ENCODE data around the gene DHPS. TPM values are rescaled to one million over a fixed set of nuclear protein-coding genes. Genes with fewer than 3 reads are reported as not detected.

The DHPS gene
- total RNA-seq = 100 to 1,000 TPM in 1 of 4 donors, 10 to 100 TPM in 3; 77.3 to 122 (median 92.1) TPM

DNA sequence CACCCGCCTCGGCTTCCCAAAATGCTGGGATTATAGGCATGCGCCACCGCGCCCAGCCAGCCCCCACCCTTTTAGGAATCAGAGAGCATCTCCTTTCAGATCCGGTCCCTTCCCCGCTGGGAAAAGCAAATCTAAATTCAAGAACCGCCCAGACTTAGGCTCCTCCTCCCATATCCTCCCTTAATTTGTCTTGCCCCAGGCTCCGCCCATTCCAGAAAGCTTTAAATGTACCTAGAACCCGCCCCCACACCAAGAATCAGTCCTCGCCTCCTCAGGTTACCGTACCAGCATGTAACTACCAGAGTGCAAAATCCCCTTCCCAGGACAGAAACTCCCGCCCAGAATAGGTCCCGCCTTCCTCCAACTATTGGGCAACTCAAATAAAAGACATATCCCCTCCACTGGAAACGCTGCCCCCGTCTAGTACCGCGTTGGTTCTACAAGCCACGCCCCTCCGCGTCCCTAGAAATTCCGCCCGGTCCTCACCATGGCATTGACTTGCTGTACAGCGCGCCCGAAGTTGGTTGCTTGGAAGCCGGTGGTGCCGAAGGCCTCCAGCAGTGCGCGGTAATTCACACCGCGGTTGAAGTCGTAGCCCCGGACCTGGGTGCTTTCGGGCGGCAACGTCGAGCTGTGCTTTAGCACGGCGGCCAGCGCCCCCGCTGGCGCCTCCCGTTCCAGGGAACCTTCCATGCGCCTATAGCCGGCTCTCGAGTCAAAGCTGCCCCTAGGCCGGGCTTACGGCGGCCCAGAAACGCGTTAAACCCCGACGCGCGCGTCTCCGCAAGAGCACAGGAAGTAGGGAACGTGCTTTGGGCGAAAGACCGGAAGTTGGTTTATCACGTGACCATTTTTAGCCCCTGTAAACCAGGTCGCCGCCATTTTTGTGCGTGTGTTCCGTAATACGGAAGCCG is at the start of gene DHPS:
DHPS (minus strand) TSS at position 807 of the 914 bp plus-strand sequence; CDS start at position 693, 114 bp downstream.
- Histone ChIP-seq H3K27me3 (no peaks in the 10 kb centered on the region), H3K4me1 (peaks cover 0 to 29% (median 9%) of the 10 kb centered on the region in 3 donors), H3K9me3 (no peaks in the 10 kb centered on the region), H3K27ac (peak within 1 kb of the TSS; percentile 79 to 98 (median 97)), H3K4me3 (peak within 1 kb of the TSS; percentile 51 to 67), H3K36me3 (peaks cover 0 to 40% of the 10 kb centered on the region in 2 donors)
- WGBS, 2 donors (ENCODE audit: low coverage in 1 of 2) = 0 to 1% methylated on average over 11 to 24 of the region's 68 CpGs
- TF ChIP-seq EP300 (IDR thresholded peaks at IDR 0.05) (no peak), POLR2A (IDR thresholded peaks at IDR 0.05) (peak; percentile 38 to 61), POLR2AphosphoS5 (IDR thresholded peaks at IDR 0.05) (peak; percentile 82)
- TF ChIP-seq, protein P1, sequence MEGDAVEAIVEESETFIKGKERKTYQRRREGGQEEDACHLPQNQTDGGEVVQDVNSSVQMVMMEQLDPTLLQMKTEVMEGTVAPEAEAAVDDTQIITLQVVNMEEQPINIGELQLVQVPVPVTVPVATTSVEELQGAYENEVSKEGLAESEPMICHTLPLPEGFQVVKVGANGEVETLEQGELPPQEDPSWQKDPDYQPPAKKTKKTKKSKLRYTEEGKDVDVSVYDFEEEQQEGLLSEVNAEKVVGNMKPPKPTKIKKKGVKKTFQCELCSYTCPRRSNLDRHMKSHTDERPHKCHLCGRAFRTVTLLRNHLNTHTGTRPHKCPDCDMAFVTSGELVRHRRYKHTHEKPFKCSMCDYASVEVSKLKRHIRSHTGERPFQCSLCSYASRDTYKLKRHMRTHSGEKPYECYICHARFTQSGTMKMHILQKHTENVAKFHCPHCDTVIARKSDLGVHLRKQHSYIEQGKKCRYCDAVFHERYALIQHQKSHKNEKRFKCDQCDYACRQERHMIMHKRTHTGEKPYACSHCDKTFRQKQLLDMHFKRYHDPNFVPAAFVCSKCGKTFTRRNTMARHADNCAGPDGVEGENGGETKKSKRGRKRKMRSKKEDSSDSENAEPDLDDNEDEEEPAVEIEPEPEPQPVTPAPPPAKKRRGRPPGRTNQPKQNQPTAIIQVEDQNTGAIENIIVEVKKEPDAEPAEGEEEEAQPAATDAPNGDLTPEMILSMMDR (IDR thresholded peaks at IDR 0.05) = peak in 1 of 4 experiments; percentile 13
- ATAC-seq = peak; percentile 90

DNA sequence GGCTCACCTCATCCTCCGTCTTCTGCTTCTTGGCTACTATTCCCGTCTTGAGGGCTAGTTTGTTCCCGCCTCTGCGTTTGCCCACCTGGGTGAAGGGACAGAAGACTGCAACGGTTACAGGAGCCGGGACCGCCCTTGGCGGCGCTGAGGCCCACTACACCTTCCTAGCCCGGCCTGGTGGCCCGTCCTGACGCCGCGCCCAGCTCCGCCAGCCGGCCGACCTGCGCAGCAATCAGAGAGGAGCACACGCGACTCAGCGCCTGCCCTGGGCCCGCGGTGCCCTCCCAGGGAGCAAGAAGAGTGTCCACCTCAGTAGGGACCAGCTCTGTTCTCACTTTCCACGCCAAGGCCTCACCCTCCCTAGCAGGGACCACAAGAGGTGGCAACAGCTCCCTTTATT is 49.7 kb upstream of the DHPS start:
- WGBS, 2 donors (ENCODE audit: low coverage in 1 of 2) = 69 to 84% methylated on average over 2 to 5 of the region's 24 CpGs
- no peak for ATAC-seq

DNA sequence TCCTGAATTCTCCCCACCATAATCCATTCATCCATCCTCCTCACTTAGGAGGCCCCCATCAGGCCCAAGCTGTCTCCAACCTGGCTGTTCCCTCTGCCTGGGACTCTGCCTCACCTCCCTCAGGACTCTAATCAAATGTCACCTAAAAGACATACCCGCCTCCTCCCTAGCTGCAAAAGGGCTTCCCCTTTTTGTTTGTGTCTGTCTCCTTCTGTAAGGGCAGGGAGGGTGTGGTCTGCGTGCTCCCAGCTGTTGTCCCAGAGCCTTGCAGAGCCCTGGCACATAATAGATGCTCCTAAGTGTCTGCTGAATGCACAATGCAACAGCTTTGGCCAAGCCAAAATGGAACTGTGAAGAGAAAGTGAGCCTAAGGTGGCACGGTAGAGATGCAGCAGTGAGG is 48.4 kb upstream of the DHPS start:
- no peak overlapping the region for H3K27ac ChIP-seq
- no peak for ATAC-seq
- no peaks in the 10 kb centered on the region for H3K9me3 ChIP-seq
- TF ChIP-seq POLR2A (IDR thresholded peaks at IDR 0.05) (no peak), EP300 (IDR thresholded peaks at IDR 0.05) (no peak), POLR2AphosphoS5 (IDR thresholded peaks at IDR 0.05) (no peak)
- TF ChIP-seq, protein P1 (IDR thresholded peaks at IDR 0.05) = no peak
- H3K4me1 ChIP-seq = peaks cover 4 to 43% (median 25%) of the 10 kb centered on the region in 3 donors
- 69 to 71% methylated on average over 1 to 2 of the region's 3 CpGs for WGBS, 2 donors (ENCODE audit: low coverage in 1 of 2)
- no peaks in the 10 kb centered on the region for H3K27me3 ChIP-seq
- no peak overlapping the region for H3K4me3 ChIP-seq
- peaks cover 0 to 44% of the 10 kb centered on the region in 2 donors for H3K36me3 ChIP-seq

More for the DNA sequence above, 49.7 kb upstream of the DHPS start:
- H3K27me3 ChIP-seq = no peaks in the 10 kb centered on the region
- no peak overlapping the region for H3K4me3 ChIP-seq
- H3K9me3 ChIP-seq = no peaks in the 10 kb centered on the region
- TF ChIP-seq POLR2AphosphoS5 (IDR thresholded peaks at IDR 0.05) = no peak
- no peak for TF ChIP-seq POLR2A (IDR thresholded peaks at IDR 0.05)
- no peak for TF ChIP-seq EP300 (IDR thresholded peaks at IDR 0.05)
- TF ChIP-seq, protein P1 (IDR thresholded peaks at IDR 0.05) = no peak
- H3K4me1 ChIP-seq = peaks cover 4 to 50% (median 26%) of the 10 kb centered on the region in 3 donors
- H3K36me3 ChIP-seq = peaks cover 0 to 44% of the 10 kb centered on the region in 2 donors
- H3K27ac ChIP-seq = no peak overlapping the region

DNA sequence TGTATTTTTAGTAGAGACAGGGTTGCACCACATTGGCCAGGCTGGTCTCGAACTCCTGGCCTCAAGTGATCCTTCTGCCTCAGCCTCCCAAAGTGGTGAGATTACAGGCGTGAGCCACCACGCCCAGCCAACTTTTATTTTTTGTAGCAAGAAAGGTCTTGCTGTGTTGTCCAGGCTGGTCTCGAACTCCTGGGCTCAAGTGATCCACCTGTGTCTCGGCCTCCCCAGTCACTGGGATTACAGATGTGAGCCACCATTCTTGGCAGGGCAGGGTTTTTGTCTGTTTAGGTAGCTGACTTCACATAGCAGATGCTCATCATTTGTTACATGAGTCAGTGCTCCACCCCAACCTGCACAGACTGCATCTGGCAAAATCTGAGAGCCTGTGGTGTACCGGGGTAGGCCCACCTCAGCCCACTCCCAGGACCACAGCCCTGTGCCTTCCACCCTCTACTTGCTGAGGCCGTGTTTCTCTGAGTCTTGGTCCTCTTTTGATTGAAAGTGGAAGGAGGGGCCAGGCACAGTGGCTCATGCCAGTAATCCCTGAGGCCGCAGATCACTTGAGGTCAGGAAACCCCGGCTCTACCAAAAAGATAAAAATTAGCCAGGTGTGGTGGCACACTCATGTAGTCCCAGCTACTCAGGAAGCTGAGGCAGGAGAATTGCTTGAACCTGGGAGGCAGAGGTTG is 46.2 kb upstream of the DHPS start:
- peaks cover 0 to 44% of the 10 kb centered on the region in 2 donors for H3K36me3 ChIP-seq
- TF ChIP-seq EP300 (IDR thresholded peaks at IDR 0.05) (no peak), POLR2A (IDR thresholded peaks at IDR 0.05) (no peak), POLR2AphosphoS5 (IDR thresholded peaks at IDR 0.05) (no peak)
- TF ChIP-seq, protein P1 (IDR thresholded peaks at IDR 0.05) = no peak
- no peaks in the 10 kb centered on the region for H3K9me3 ChIP-seq
- no peak overlapping the region for H3K27ac ChIP-seq
- no peak overlapping the region for H3K4me3 ChIP-seq
- ATAC-seq = no peak
- no CpG with 5 or more reads among the region's 9 CpGs for WGBS, 2 donors (ENCODE audit: low coverage in 1 of 2)
- H3K4me1 ChIP-seq = peaks cover 0 to 45% (median 25%) of the 10 kb centered on the region in 3 donors
- no peaks in the 10 kb centered on the region for H3K27me3 ChIP-seq

Data from gastroesophageal sphincter (tissue), 4 donors.